DND-41 (cell line): ENCODE data around the gene SLC30A1.

ENCODE experiments used
- ATAC-seq: fragments of 200-7000 bp; cut with Tn5 transposase; 3 replicates; pipeline ENCODE4 v1.9.1; 2021; ENCODE audit warnings: low read depth; ENCODE audit not compliant: insufficient read depth
- DNase-seq: peaks from one replicate; pipeline ENCODE4 v3.0.0-alpha.2; 2020
- H2AFZ ChIP-seq: 2 replicates; pipeline ENCODE4 v1.6.0; 2012; ENCODE audit warnings: low read depth, low read length
- H3K27ac ChIP-seq: 2 replicates; pipeline ENCODE4 v1.5.1; 2012; ENCODE audit warnings: low read length, inconsistent platforms
- H3K27me3 ChIP-seq: fragments of 200-600 bp; sonication (generic); 2 replicates; pipeline ENCODE4 v1.6.0; 2012; ENCODE audit warnings: low read length, mild to moderate bottlenecking, inconsistent platforms; ENCODE audit not compliant: insufficient read depth, poor library complexity
- H3K36me3 ChIP-seq: 2 replicates; pipeline ENCODE4 v1.5.1; 2012; ENCODE audit warnings: low read length, inconsistent platforms; ENCODE audit not compliant: insufficient read depth
- H3K4me1 ChIP-seq: 2 replicates; pipeline ENCODE4 v1.5.1; 2012; ENCODE audit warnings: mild to moderate bottlenecking, low read length; ENCODE audit not compliant: insufficient read depth
- H3K4me2 ChIP-seq: 2 replicates; pipeline ENCODE4 v1.6.0; 2012; ENCODE audit warnings: mild to moderate bottlenecking, moderate library complexity, low read length, inconsistent platforms; ENCODE audit not compliant: insufficient read depth
- H3K4me3 ChIP-seq, 2 experiments: fragments of 200-600 bp in 1 of 2; shearing (Covaris generic) in 1 of 2; 2 replicates each; pipeline ENCODE4 v1.5.1; 2012 to 2016; ENCODE audit warnings: inconsistent platforms in 2 of 2, low read length in 2 of 2, mild to moderate bottlenecking in 2 of 2, low read depth in 1 of 2, moderate library complexity in 1 of 2
- H3K79me2 ChIP-seq: 2 replicates; pipeline ENCODE4 v1.6.0; 2012; ENCODE audit warnings: low read length, inconsistent platforms; ENCODE audit not compliant: insufficient read depth
- H3K9ac ChIP-seq: 2 replicates; pipeline ENCODE4 v1.6.0; 2012; ENCODE audit warnings: low read depth, mild to moderate bottlenecking, inconsistent platforms, low read length, moderate library complexity
- H3K9me3 ChIP-seq: 2 replicates; pipeline ENCODE4 v1.5.1; 2012; ENCODE audit warnings: low read length, moderate library complexity, mild to moderate bottlenecking, inconsistent platforms; ENCODE audit not compliant: insufficient read depth, severe bottlenecking
- H4K20me1 ChIP-seq: 2 replicates; pipeline ENCODE4 v1.6.0; 2012; ENCODE audit warnings: low read length; ENCODE audit not compliant: insufficient read depth
- CTCF ChIP-seq: IDR thresholded peaks from 2 replicates; pipeline ENCODE4 v1.5.1; 2012; ENCODE audit warnings: borderline replicate concordance, low read length, moderate library complexity, mild to moderate bottlenecking; ENCODE audit not compliant: poor library complexity, severe bottlenecking; ENCODE audit errors: extremely low read depth
- EZH2 ChIP-seq: IDR thresholded peaks from 3 replicates; pipeline ENCODE4 v1.6.1; 2012; ENCODE audit warnings: borderline replicate concordance, low read depth, mild to moderate bottlenecking, moderate library complexity, low read length, inconsistent platforms; ENCODE audit not compliant: severe bottlenecking

Gene SLC30A1

GRCh38 chr1:211530102-211530501 is 48.9 kb downstream of the SLC30A1 start:
- H2AFZ ChIP-seq: no peak overlapping the region
- H3K9me3 ChIP-seq: no peaks in the 10 kb centered on the region
- H3K79me2 ChIP-seq: no peaks in the 10 kb centered on the region
- no peak overlapping the region for H3K4me2 ChIP-seq
- no peak overlapping the region for H3K27ac ChIP-seq
- ATAC-seq (no peak), DNase-seq (no peak)
- H3K4me1 ChIP-seq: no peaks in the 10 kb centered on the region
- no peak overlapping the region for H3K9ac ChIP-seq
- H4K20me1 ChIP-seq: no peaks in the 10 kb centered on the region
- H3K4me3 ChIP-seq: no peak overlapping the region
- no peaks in the 10 kb centered on the region for H3K27me3 ChIP-seq
- TF ChIP-seq CTCF (no peak), EZH2 (no peak)
- H3K36me3 ChIP-seq: no peaks in the 10 kb centered on the region

- no peak for ATAC-seq
- H3K79me2 ChIP-seq: no peaks in the 10 kb centered on the region
- no peak overlapping the region for H2AFZ ChIP-seq
- no peak for TF ChIP-seq CTCF
- TF ChIP-seq EZH2: no peak
- no peak overlapping the region for H3K9ac ChIP-seq
- DNase-seq: no peak
- no peak overlapping the region for H3K27ac ChIP-seq
- no peaks in the 10 kb centered on the region for H4K20me1 ChIP-seq
- no peak overlapping the region for H3K4me3 ChIP-seq
- H3K4me2 ChIP-seq: no peak overlapping the region
- no peaks in the 10 kb centered on the region for H3K27me3 ChIP-seq
- no peaks in the 10 kb centered on the region for H3K36me3 ChIP-seq
- no peaks in the 10 kb centered on the region for H3K9me3 ChIP-seq
- H3K4me1 ChIP-seq: no peaks in the 10 kb centered on the region
These were observed 49.5 kb downstream of the SLC30A1 start for GRCh38 chr1:211529453-211529852.

GRCh38 chr1:211529011-211529410 is 50.0 kb downstream of the SLC30A1 start:
- H3K79me2 ChIP-seq: no peaks in the 10 kb centered on the region
- ATAC-seq (no peak), DNase-seq (no peak)
- no peaks in the 10 kb centered on the region for H3K9me3 ChIP-seq
- TF ChIP-seq CTCF (no peak), EZH2 (no peak)
- H3K4me2 ChIP-seq: no peak overlapping the region
- no peak overlapping the region for H3K9ac ChIP-seq
- no peak overlapping the region for H3K4me3 ChIP-seq
- no peaks in the 10 kb centered on the region for H3K36me3 ChIP-seq
- no peaks in the 10 kb centered on the region for H4K20me1 ChIP-seq
- H3K27ac ChIP-seq: no peak overlapping the region
- no peaks in the 10 kb centered on the region for H3K27me3 ChIP-seq
- H2AFZ ChIP-seq: no peak overlapping the region
- no peaks in the 10 kb centered on the region for H3K4me1 ChIP-seq

GRCh38 chr1:211527888-211528287 is 51.1 kb downstream of the SLC30A1 start:
- H3K27me3 ChIP-seq: no peaks in the 10 kb centered on the region
- TF ChIP-seq EZH2 (no peak), CTCF (no peak)
- no peak overlapping the region for H2AFZ ChIP-seq
- no peak overlapping the region for H3K4me3 ChIP-seq
- H3K9me3 ChIP-seq: no peaks in the 10 kb centered on the region
- H3K4me1 ChIP-seq: no peaks in the 10 kb centered on the region
- no peaks in the 10 kb centered on the region for H3K36me3 ChIP-seq
- ATAC-seq: no peak
- no peak for DNase-seq
- no peak overlapping the region for H3K4me2 ChIP-seq
- no peak overlapping the region for H3K27ac ChIP-seq
- no peaks in the 10 kb centered on the region for H4K20me1 ChIP-seq
- no peak overlapping the region for H3K9ac ChIP-seq
- H3K79me2 ChIP-seq: no peaks in the 10 kb centered on the region
